Gastrocnemius medialis (tissue), 4 donors: ENCODE measurements around the gene PDZRN3. TPM values are rescaled to one million over a fixed set of nuclear protein-coding genes. Genes with fewer than 3 reads are reported as not detected.

ENCODE experiments used
- ATAC-seq, 2 donors: fragments of 150-250 bp; one replicate each; pipeline ENCODE4 v1.9.1; 2016
- DNase-seq, 2 donors: peaks; one replicate each; pipeline ENCODE4 v3.0.0-alpha.2; 2019
- H3K27ac ChIP-seq, 4 donors: fragments of 200-600 bp; sonication (generic); 1 replicate in 1 of 4; 2 replicates in 3 of 4; pipeline ENCODE4 v1.5.1; 2016 to 2018; ENCODE audit warnings: mild to moderate bottlenecking in 2 of 4, moderate library complexity in 1 of 4
- H3K27me3 ChIP-seq, 3 donors: fragments of 200-600 bp; sonication (generic) in 2 of 3; 1 replicate in 1 of 3; 2 replicates in 2 of 3; pipeline versions ENCODE4 v1.5.1 to v1.6.0; 2016 to 2019; ENCODE audit warnings: mild to moderate bottlenecking in 1 of 3, moderate library complexity in 1 of 3
- H3K36me3 ChIP-seq, 2 donors: fragments of 200-600 bp; sonication (generic) in 1 of 2; one replicate each; pipeline ENCODE4 v1.5.1; 2017 to 2018
- H3K4me1 ChIP-seq, 2 donors: fragments of 200-600 bp; sonication (generic) in 1 of 2; one replicate each; pipeline ENCODE4 v1.5.1; 2016 to 2017; ENCODE audit warnings: mild to moderate bottlenecking in 2 of 2
- H3K4me3 ChIP-seq, 4 donors: fragments of 200-600 bp; sonication (generic) in 3 of 4; 1 replicate in 1 of 4; 2 replicates in 3 of 4; pipeline ENCODE4 v1.5.1; 2016 to 2019; ENCODE audit warnings: mild to moderate bottlenecking in 2 of 4
- H3K9me3 ChIP-seq, 3 donors: fragments of 200-600 bp; sonication (generic) in 2 of 3; 1 replicate in 1 of 3; 2 replicates in 2 of 3; pipeline ENCODE4 v1.5.1; 2016 to 2019
- CTCF ChIP-seq, 5 experiments: fragments of 450-650 bp in 3 of 5; fragments of 200-600 bp in 2 of 5; sonication (generic) in 2 of 5; IDR thresholded peaks in 4 of 5; conservative IDR thresholded peaks in 1 of 5; 1 replicate in 4 of 5; 2 replicates in 1 of 5; pipeline ENCODE4 v1.5.1; 2016 to 2019; ENCODE audit warnings: antibody characterized with exemption in 5 of 5, mild to moderate bottlenecking in 3 of 5, moderate library complexity in 3 of 5
- POLR2A ChIP-seq, 2 donors: fragments of 450-650 bp; IDR thresholded peaks; one replicate each; pipeline ENCODE4 v1.6.1; 2017; ENCODE audit warnings: antibody characterized with exemption in 2 of 2, mild to moderate bottlenecking in 2 of 2, moderate library complexity in 2 of 2
- in situ Hi-C, 4 donors: fragments of 200-750 bp; cut with MboI; loops; one replicate each; pipeline versions ENCODE4 v1.15.0 to v1.8.0; 2017; ENCODE audit warnings: low sequenced_read_pairs in 4 of 4
- intact Hi-C: fragments of 100-400 bp; cut with DNase I; formaldehyde crosslinking; loops from one replicate; pipeline ENCODE4 v1.15.1; 2023; ENCODE audit warnings: low total_unique reads
- total RNA-seq, 4 donors: library from RNA; depleted of rRNA; stranded (reverse); fragments of >200 nt; gene quantifications; one replicate each; pipeline versions ENCODE4 v1.1.0 to v1.2.3, GENCODE V29; 2016

The PDZRN3 gene
- total RNA-seq, 4 donors from 2014 or later, result 9.1 to 30.3 (median 24.7) TPM

GRCh38 chr3:73586190-73586589, 38.6 kb downstream of the PDZRN3 start:
- Histone ChIP-seq H3K9me3 (no peaks in the 10 kb centered on the region), H3K4me1 (peaks cover 73 to 81% of the 10 kb centered on the region in 2 donors), H3K4me3 (no peak overlapping the region), H3K27me3 (no peaks in the 10 kb centered on the region), H3K27ac (peak overlapping the region; percentile 89 to 94 (median 90)), H3K36me3 (no peaks in the 10 kb centered on the region)
- in situ Hi-C loops (no loop called here), intact Hi-C loops (loop anchor here (2.0 kb wide), 1 partner anchor 23 kb away; no protein-coding TSS in a partner anchor)
- peak; percentile 86 to 88 for DNase-seq
- TF ChIP-seq POLR2A (IDR thresholded peaks at IDR 0.05), result peak; percentile 7 to 53
- TF ChIP-seq CTCF (IDR thresholded peaks at IDR 0.05 in 4 of 5, conservative IDR thresholded peaks at IDR 0.05 in 1 of 5), result no peak
- ATAC-seq, result peak; percentile 96 to 98

- in situ Hi-C loops (no loop called here), intact Hi-C loops (no loop called here)
- Histone ChIP-seq H3K4me3 (no peak overlapping the region), H3K4me1 (peaks cover 80 to 88% of the 10 kb centered on the region in 2 donors), H3K36me3 (no peaks in the 10 kb centered on the region), H3K27ac (peak overlapping the region; percentile 89 to 94 (median 90)), H3K9me3 (no peaks in the 10 kb centered on the region), H3K27me3 (no peaks in the 10 kb centered on the region)
- ATAC-seq (no peak), DNase-seq (no peak)
- TF ChIP-seq CTCF (IDR thresholded peaks at IDR 0.05 in 4 of 5, conservative IDR thresholded peaks at IDR 0.05 in 1 of 5) (no peak), POLR2A (IDR thresholded peaks at IDR 0.05) (no peak)
Measured at GRCh38 chr3:73584873-73585272, 39.9 kb downstream of the PDZRN3 start.

- peak in 1 of 2 donors; percentile 11 for TF ChIP-seq POLR2A (IDR thresholded peaks at IDR 0.05)
- no peak for TF ChIP-seq CTCF (IDR thresholded peaks at IDR 0.05 in 4 of 5, conservative IDR thresholded peaks at IDR 0.05 in 1 of 5)
- Histone ChIP-seq H3K27ac (peak overlapping the region; percentile 89 to 94 (median 90)), H3K36me3 (no peaks in the 10 kb centered on the region), H3K27me3 (no peaks in the 10 kb centered on the region), H3K4me1 (peaks cover 70 to 74% of the 10 kb centered on the region in 2 donors), H3K4me3 (no peak overlapping the region), H3K9me3 (no peaks in the 10 kb centered on the region)
- ATAC-seq, result peak; percentile 18 to 47
- in situ Hi-C loops (no loop called here), intact Hi-C loops (no loop called here)
- DNase-seq, result peak; percentile 27 to 48
Measured at GRCh38 chr3:73582535-73582934, 42.2 kb downstream of the PDZRN3 start.

- H3K27ac ChIP-seq, result peak overlapping the region; percentile 89 to 94 (median 90)
- ATAC-seq (no peak), DNase-seq (no peak)
- intact Hi-C loops, result no loop called here
- TF ChIP-seq CTCF (IDR thresholded peaks at IDR 0.05 in 4 of 5, conservative IDR thresholded peaks at IDR 0.05 in 1 of 5) (no peak), POLR2A (IDR thresholded peaks at IDR 0.05) (no peak)
- H3K4me1 ChIP-seq, result peaks cover 67 to 74% of the 10 kb centered on the region in 2 donors
- no peaks in the 10 kb centered on the region for H3K27me3 ChIP-seq
- H3K9me3 ChIP-seq, result no peaks in the 10 kb centered on the region
- in situ Hi-C loops, result no loop called here
- H3K36me3 ChIP-seq, result no peaks in the 10 kb centered on the region
- no peak overlapping the region for H3K4me3 ChIP-seq
Measured at GRCh38 chr3:73581134-73581846, 43.5 kb downstream of the PDZRN3 start.
